GM21447 (cell line): Measurements from ENCODE around the gene SCFD2.

Experiments
- ATAC-seq: cut with Tn5 transposase; IDR thresholded peaks from one replicate; pipeline ENCODE4 v1.9.1; 2021; ENCODE audit not compliant: unreplicated experiment

Gene SCFD2

GRCh38 chr4:53019485-53020382 is 346.1 kb downstream of the SCFD2 start:
- no peak for ATAC-seq

- ATAC-seq: no peak
Measured at GRCh38 chr4:53018471-53018870, 347.4 kb downstream of the SCFD2 start.

GRCh38 chr4:53016099-53016820 is 349.6 kb downstream of the SCFD2 start:
- no peak for ATAC-seq

GRCh38 chr4:53015681-53016080 is 350.2 kb downstream of the SCFD2 start:
- ATAC-seq: no peak

GRCh38 chr4:53014881-53015280 is 351.0 kb downstream of the SCFD2 start:
- no peak for ATAC-seq

- no peak for ATAC-seq
Measured at GRCh38 chr4:53013873-53014775, 351.7 kb downstream of the SCFD2 start.

GRCh38 chr4:53012738-53013137 is 353.1 kb downstream of the SCFD2 start:
- ATAC-seq: peak; percentile 76

- no peak for ATAC-seq
Measured at GRCh38 chr4:53011259-53011905, 354.5 kb downstream of the SCFD2 start.

- no peak for ATAC-seq
Measured at GRCh38 chr4:53010318-53010717, 355.5 kb downstream of the SCFD2 start.

GRCh38 chr4:53009824-53010223 is 356.0 kb downstream of the SCFD2 start:
- no peak for ATAC-seq

GRCh38 chr4:53007024-53007423 is 358.8 kb downstream of the SCFD2 start:
- ATAC-seq: no peak

GRCh38 chr4:53005808-53006207 is 360.1 kb downstream of the SCFD2 start:
- no peak for ATAC-seq

- ATAC-seq: peak; percentile 29
Measured at GRCh38 chr4:53005149-53005546, 360.7 kb downstream of the SCFD2 start.

- ATAC-seq: peak; percentile 39
Measured at GRCh38 chr4:53004497-53005148, 361.2 kb downstream of the SCFD2 start.

GRCh38 chr4:53003959-53004358 is 361.9 kb downstream of the SCFD2 start:
- ATAC-seq: no peak

- no peak for ATAC-seq
Measured at GRCh38 chr4:53000560-53000959, 365.3 kb downstream of the SCFD2 start.

- ATAC-seq: no peak
Measured at GRCh38 chr4:52999626-53000025, 366.2 kb downstream of the SCFD2 start.

- no peak for ATAC-seq
Measured at GRCh38 chr4:52998413-52998812, 367.4 kb downstream of the SCFD2 start.

- ATAC-seq: no peak
Measured at GRCh38 chr4:52997132-52997416, 368.8 kb downstream of the SCFD2 start.
